GM12878 (cell line): ENCODE results near the gene TOX2. TPM values are rescaled to one million over a fixed set of nuclear protein-coding genes. Genes with fewer than 3 reads are reported as not detected.

Experiments used
- ESRRA ChIP-seq: IDR thresholded peaks from 2 replicates; pipeline ENCODE4 v1.6.1; 2012; ENCODE audit warnings: mild to moderate bottlenecking, low read length, improper control_type of control experiment
- FOXK2 ChIP-seq: fragments of 450-650 bp; IDR thresholded peaks from 2 replicates; pipeline ENCODE4 v1.6.1; 2017; ENCODE audit warnings: mild to moderate bottlenecking, moderate library complexity
- HSF1 ChIP-seq: fragments of 150-350 bp; IDR thresholded peaks from 2 replicates; pipeline ENCODE4 v1.6.1; 2014; ENCODE audit warnings: mild to moderate bottlenecking, low read depth, low read length
- IKZF2 ChIP-seq, 2 experiments: fragments of 450-650 bp; IDR thresholded peaks; 2 replicates each; pipeline ENCODE4 v1.6.1; 2017; ENCODE audit warnings: mild to moderate bottlenecking in 2 of 2, moderate library complexity in 2 of 2
- IRF4 ChIP-seq: IDR thresholded peaks from 2 replicates; pipeline ENCODE4 v1.6.1; 2011; ENCODE audit warnings: low read depth, low read length
- IRF5 ChIP-seq: fragments of 450-650 bp; IDR thresholded peaks from 2 replicates; pipeline ENCODE4 v1.6.1; 2017; ENCODE audit warnings: borderline replicate concordance
- JUNB ChIP-seq: IDR thresholded peaks from 2 replicates; pipeline ENCODE4 v1.6.1; 2016; ENCODE audit warnings: antibody characterized with exemption, mild to moderate bottlenecking
- JUND ChIP-seq: IDR thresholded peaks from 2 replicates; pipeline ENCODE4 v1.6.1; 2012; ENCODE audit warnings: low read depth, mild to moderate bottlenecking, low read length, improper control_type of control experiment, moderate library complexity
- LARP7 ChIP-seq: fragments of 450-650 bp; IDR thresholded peaks from 2 replicates; pipeline ENCODE4 v1.6.1; 2017; ENCODE audit warnings: mild to moderate bottlenecking
- PAX5 ChIP-seq: IDR thresholded peaks from 2 replicates; pipeline ENCODE4 v1.6.1; 2011; ENCODE audit warnings: low read depth, low read length, borderline replicate concordance
- PML ChIP-seq: IDR thresholded peaks from 2 replicates; pipeline ENCODE4 v1.6.1; 2012; ENCODE audit warnings: low read length, inconsistent platforms
- SKIL ChIP-seq: fragments of 450-650 bp; IDR thresholded peaks from 2 replicates; pipeline ENCODE4 v1.6.1; 2017; ENCODE audit warnings: mild to moderate bottlenecking, low read depth, inconsistent platforms; ENCODE audit not compliant: poor library complexity, severe bottlenecking
- SP1 ChIP-seq: IDR thresholded peaks from one replicate; pipeline ENCODE4 v1.6.1; 2011; ENCODE audit warnings: low read depth, low read length
- SREBF1 ChIP-seq: IDR thresholded peaks from 2 replicates; pipeline ENCODE4 v1.6.1; 2012; ENCODE audit warnings: mild to moderate bottlenecking, low read length
- TCF7 ChIP-seq: IDR thresholded peaks from 2 replicates; pipeline ENCODE4 v1.6.1; 2014; ENCODE audit warnings: antibody characterized with exemption, borderline replicate concordance
- USF1 ChIP-seq: IDR thresholded peaks from 2 replicates; pipeline ENCODE4 v1.6.1; 2011; ENCODE audit warnings: borderline replicate concordance, low read depth, mild to moderate bottlenecking, moderate library complexity, mixed read lengths, low read length; ENCODE audit not compliant: insufficient read depth; ENCODE audit errors: extremely low read length
- USF2 ChIP-seq: IDR thresholded peaks from 2 replicates; pipeline ENCODE4 v1.6.1; 2011; ENCODE audit warnings: low read depth, low read length, improper control_type of control experiment, borderline replicate concordance
- ZBED1 ChIP-seq: IDR thresholded peaks from 2 replicates; pipeline ENCODE4 v1.6.1; 2016; ENCODE audit warnings: borderline replicate concordance
- ZBTB4 ChIP-seq: fragments of 450-650 bp; formaldehyde crosslinking; IDR thresholded peaks from 2 replicates; pipeline ENCODE4 v1.4.0; 2022; ENCODE audit warnings: mild to moderate bottlenecking, moderate library complexity
- ZNF217 ChIP-seq: fragments of 450-650 bp; IDR thresholded peaks from 2 replicates; pipeline ENCODE4 v1.6.1; 2017; ENCODE audit warnings: antibody characterized with exemption, mild to moderate bottlenecking
- ZSCAN29 ChIP-seq: fragments of 450-650 bp; IDR thresholded peaks from 2 replicates; pipeline ENCODE4 v1.6.1; 2017; ENCODE audit warnings: mild to moderate bottlenecking, moderate library complexity
- polyA plus RNA-seq, 11 experiments: library from polyadenylated mRNA; depleted of rRNA in 4 of 11; unstranded in 6 of 11; stranded (reverse) in 5 of 11; fragments of >200 nt; fragmentation: Nextera tagmentation in 4 of 11; fragmentation: Illumina TruSeq in 1 of 11; extraction: Ambion mirVana in 4 of 11; extraction: Trizol in 1 of 11; gene quantifications; 1 replicate in 1 of 11; 2 replicates in 10 of 11; pipeline versions ENCODE4 v1.2.1 to v1.2.3, GENCODE V29; 2011 to 2016; ENCODE audit warnings: inconsistent platforms in 2 of 11, missing spikeins in 2 of 11, low read depth in 1 of 11
- total RNA-seq, 4 experiments: library from RNA; depleted of rRNA in 3 of 4; stranded (reverse); fragments of >200 nt in 3 of 4; fragmentation: Illumina TruSeq in 1 of 4; extraction: Trizol in 1 of 4; gene quantifications; 2 replicates each; pipeline versions ENCODE4 v1.2.1 to v1.2.3, GENCODE V29; 2013 to 2021

Gene TOX2
- total and polyA plus RNA-seq, 10 of the 15 experiments (the other 5 are each of a cell fraction or from before 2014, with no cell fraction given), result 2.6 to 40.5 (median 7.9) TPM

- TF ChIP-seq ESRRA (no peak), TCF7 (no peak), ZBED1 (no peak), HSF1 (no peak), PAX5 (no peak; the same call in 1 of the 2 replicates), SP1 (peak; percentile 34), ZSCAN29 (no peak), JUNB (no peak), LARP7 (no peak), IRF5 (no peak), IRF4 (no peak), USF2 (no peak), FOXK2 (no peak), SKIL (no peak), ZBTB4 (CRISPR knock-in tag) (no peak), SREBF1 (no peak), PML (no peak), IKZF2 (IDR thresholded peaks at IDR 0.05) (peak; percentile 67 to 78; a peak in 3 of 4 replicates), JUND (no peak), USF1 (no peak), ZNF217 (no peak; the same call in 1 of the 2 replicates)
Observed at GRCh38 chr20:43949741-43950618, 35.3 kb downstream of the TOX2 start (continued).
